Activated naive CD8-positive, alpha-beta T cell treated with anti-CD3 and anti-CD28 coated beads for 36 hours (primary cell): Measurements from ENCODE around the gene LRMDA. TPM values are rescaled to one million over a fixed set of nuclear protein-coding genes. Genes with fewer than 3 reads are reported as not detected.

Experiments
- DNase-seq: peaks from one replicate; pipeline ENCODE4 v3.0.0; 2021
- H3K27ac Mint-ChIP-seq: one replicate; pipeline ENCODE4 v1.8.0; 2022; ENCODE audit warnings: mild to moderate bottlenecking, moderate library complexity, mixed read lengths
- H3K27me3 Mint-ChIP-seq: one replicate; pipeline ENCODE4 v1.8.0; 2022; ENCODE audit warnings: mild to moderate bottlenecking, mixed read lengths
- H3K36me3 Mint-ChIP-seq: one replicate; pipeline ENCODE4 v1.8.0; 2021; ENCODE audit warnings: mild to moderate bottlenecking, mixed read lengths
- H3K4me1 Mint-ChIP-seq: one replicate; pipeline ENCODE4 v1.8.0; 2021; ENCODE audit warnings: mixed read lengths
- H3K4me3 Mint-ChIP-seq: one replicate; pipeline ENCODE4 v1.8.0; 2022; ENCODE audit warnings: mild to moderate bottlenecking, moderate library complexity, mixed read lengths
- H3K9me3 Mint-ChIP-seq: one replicate; pipeline ENCODE4 v1.8.0; 2022; ENCODE audit warnings: mixed read lengths
- total RNA-seq, 2 experiments: library from RNA; stranded (reverse); gene quantifications; one replicate each; pipeline ENCODE4 v1.2.3, GENCODE V29; 2021

LRMDA gene
- total RNA-seq, 2 experiments from 2014 or later: not detected

DNA sequence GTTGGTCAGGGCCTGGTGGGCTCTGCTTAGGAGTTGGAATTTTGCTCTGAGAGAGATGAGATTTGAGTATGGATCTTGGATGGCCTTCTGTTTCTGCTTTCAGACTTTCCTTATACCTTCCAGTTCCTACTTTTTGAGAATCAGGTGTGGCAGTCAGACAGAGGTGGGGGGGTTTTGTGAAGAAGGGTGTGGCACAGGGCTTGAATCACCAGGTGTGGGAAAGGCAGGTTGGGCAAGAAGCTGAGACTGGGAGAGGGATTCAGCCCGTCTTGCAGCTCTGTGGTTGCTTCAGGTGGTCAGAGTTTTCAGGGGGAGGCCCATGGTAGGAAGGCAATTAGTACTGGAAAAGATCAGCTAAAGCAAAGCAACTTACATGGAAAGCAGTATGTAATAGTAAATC is 340.2 kb downstream of the LRMDA start:
- H3K4me1 Mint-ChIP-seq: peaks cover 14% of the 10 kb centered on the region
- no peaks in the 10 kb centered on the region for H3K9me3 Mint-ChIP-seq
- no peaks in the 10 kb centered on the region for H3K36me3 Mint-ChIP-seq
- no peak for DNase-seq
- H3K4me3 Mint-ChIP-seq: no peak overlapping the region
- no peak overlapping the region for H3K27ac Mint-ChIP-seq
- no peaks in the 10 kb centered on the region for H3K27me3 Mint-ChIP-seq

- Mint-ChIP-seq H3K9me3 (no peaks in the 10 kb centered on the region), H3K27ac (no peak overlapping the region), H3K4me3 (peak overlapping the region; percentile 72), H3K27me3 (no peaks in the 10 kb centered on the region), H3K36me3 (no peaks in the 10 kb centered on the region), H3K4me1 (peaks cover 14% of the 10 kb centered on the region)
- DNase-seq: no peak
Measured at GRCh38 chr10:75772153-75772887, 340.9 kb downstream of the LRMDA start.

DNA sequence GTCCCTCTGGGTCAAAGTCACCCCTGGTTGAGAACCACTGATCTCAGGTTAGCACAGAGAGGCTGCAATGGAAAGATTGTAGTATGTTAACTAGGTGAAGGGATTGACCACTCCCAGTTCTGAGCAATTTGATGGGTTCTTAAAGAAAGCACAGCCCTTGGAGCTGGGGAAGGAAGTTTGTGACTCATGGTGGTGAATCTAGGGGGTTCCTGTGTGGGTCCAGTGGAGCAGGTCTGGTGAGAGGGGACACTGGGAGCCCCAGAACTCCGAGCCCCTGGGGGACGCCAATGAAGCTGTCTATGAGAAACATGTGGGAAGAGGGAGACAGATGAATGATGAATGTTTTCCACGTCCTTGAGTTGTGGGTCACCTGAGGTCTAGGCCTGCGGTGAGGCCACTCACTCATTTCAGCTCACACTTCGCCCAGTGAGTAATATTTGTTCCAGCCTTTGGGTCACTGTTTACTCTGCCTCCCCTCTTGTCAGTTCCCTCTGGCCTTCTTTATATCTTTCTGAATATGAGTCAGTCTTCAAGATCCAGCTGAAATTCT is 341.9 kb downstream of the LRMDA start:
- no peak overlapping the region for H3K27ac Mint-ChIP-seq

GRCh38 chr10:75773813-75774782 is 342.7 kb downstream of the LRMDA start:
- Mint-ChIP-seq H3K4me3 (no peak overlapping the region), H3K27ac (no peak overlapping the region), H3K9me3 (no peaks in the 10 kb centered on the region), H3K4me1 (peaks cover 14% of the 10 kb centered on the region), H3K27me3 (no peaks in the 10 kb centered on the region), H3K36me3 (no peaks in the 10 kb centered on the region)
- DNase-seq: no peak

More for the DNA sequence above, 341.9 kb downstream of the LRMDA start:
- no peak for DNase-seq
- peaks cover 14% of the 10 kb centered on the region for H3K4me1 Mint-ChIP-seq
- H3K36me3 Mint-ChIP-seq: no peaks in the 10 kb centered on the region
- H3K27me3 Mint-ChIP-seq: no peaks in the 10 kb centered on the region
- H3K9me3 Mint-ChIP-seq: no peaks in the 10 kb centered on the region
- no peak overlapping the region for H3K4me3 Mint-ChIP-seq

DNA sequence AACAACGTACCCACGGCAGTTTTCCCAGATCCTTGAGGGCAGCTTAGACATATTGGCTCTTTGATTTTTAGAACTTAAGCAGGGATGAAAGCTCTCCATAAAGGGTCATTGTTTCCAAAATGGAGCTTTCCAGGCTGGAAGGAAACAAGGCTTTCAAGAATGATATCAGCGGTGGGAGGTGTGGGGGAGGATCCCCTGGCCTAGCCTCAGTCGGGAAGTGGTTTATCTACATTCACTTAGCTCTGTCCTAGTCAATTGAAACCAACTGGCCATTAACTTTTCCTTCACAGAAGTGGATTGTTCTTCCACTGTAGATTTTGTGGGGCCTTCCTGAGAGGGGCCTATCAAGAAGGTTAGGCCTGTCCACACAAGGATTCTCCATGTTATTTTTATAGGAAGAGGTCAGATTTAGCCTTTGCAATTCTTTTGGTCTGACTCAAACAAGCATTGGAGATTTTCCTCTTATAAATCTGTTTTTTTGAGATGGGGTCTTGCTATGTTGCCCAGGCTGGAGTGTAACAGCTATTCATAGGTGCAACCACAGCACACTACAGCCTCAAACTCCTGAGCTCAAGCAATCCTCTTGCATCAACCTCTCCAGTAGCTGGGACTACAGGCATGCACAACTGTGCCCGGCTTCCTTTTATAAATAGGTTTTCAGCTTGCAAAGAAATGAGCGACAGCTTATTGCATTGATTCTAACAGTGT is 343.5 kb downstream of the LRMDA start:
- no peak for DNase-seq
- Mint-ChIP-seq H3K9me3 (no peaks in the 10 kb centered on the region), H3K36me3 (no peaks in the 10 kb centered on the region), H3K4me1 (peaks cover 14% of the 10 kb centered on the region), H3K27ac (no peak overlapping the region), H3K4me3 (no peak overlapping the region), H3K27me3 (no peaks in the 10 kb centered on the region)

DNA sequence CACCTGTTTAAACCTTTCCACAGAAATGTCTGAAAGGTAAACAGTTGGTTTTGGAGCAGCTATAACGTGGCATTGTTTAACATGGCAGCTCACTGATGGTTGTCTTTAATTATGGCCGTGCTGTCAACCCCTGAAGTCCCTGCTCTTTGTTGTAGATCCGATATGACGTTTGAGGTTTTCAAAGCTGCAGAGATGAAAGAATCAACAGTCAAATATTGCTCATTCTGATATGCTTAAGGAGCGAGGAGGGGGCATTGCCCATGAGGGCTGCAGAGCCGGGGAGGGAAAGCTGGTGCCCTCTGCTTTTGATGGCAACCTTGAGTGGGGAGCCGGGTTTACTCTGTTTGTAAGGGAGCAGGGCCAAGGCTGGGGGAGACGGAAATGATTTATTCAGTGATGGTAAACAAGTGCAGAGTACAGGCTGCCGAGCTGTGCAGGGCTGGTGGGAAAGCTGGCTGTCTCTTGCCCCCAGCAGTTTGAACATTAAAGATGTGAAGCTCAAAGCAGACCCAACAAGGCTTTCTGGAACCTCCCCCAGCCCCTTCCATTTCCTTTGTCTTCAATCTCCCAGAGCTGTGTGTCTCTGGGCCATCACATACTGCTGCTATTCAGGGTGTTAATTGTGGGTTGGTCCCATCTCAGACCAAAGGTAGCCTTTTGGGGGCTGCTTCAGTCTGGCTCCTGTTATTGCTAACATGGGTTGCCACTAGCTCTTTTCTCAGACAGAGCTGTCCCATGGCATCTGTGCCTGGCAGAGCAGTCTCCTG is 345.5 kb downstream of the LRMDA start:
- Mint-ChIP-seq H3K36me3 (no peaks in the 10 kb centered on the region), H3K4me1 (peaks cover 9% of the 10 kb centered on the region), H3K4me3 (no peak overlapping the region), H3K27me3 (no peaks in the 10 kb centered on the region), H3K9me3 (no peaks in the 10 kb centered on the region), H3K27ac (no peak overlapping the region)
- DNase-seq: no peak

GRCh38 chr10:75778665-75779064 is 347.2 kb downstream of the LRMDA start:
- peaks cover 6% of the 10 kb centered on the region for H3K27me3 Mint-ChIP-seq
- no peak overlapping the region for H3K27ac Mint-ChIP-seq
- DNase-seq: no peak
- H3K9me3 Mint-ChIP-seq: no peaks in the 10 kb centered on the region
- no peak overlapping the region for H3K4me3 Mint-ChIP-seq
- peaks cover under 1% of the 10 kb centered on the region for H3K4me1 Mint-ChIP-seq
- H3K36me3 Mint-ChIP-seq: no peaks in the 10 kb centered on the region

DNA sequence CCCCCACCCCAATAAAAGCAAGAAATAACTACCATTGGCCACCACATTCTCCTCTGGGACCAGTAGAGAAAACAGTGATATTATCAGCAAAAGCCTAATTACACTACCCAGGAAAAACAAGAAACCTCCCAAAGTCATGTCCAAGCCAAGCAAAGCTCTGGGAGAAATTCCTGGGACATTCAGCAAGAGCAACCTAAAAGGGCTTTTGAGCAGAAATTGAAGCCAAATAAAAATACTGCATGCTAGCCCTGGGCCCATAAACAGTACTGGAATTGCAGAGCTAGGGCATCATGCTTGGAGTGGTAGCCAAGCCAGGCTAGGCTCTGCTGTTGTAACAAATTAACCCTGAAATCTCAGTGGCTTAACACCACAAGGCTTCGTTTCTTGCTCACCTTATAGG is 347.9 kb downstream of the LRMDA start:
- DNase-seq: no peak
- H3K36me3 Mint-ChIP-seq: no peaks in the 10 kb centered on the region
- no peak overlapping the region for H3K4me3 Mint-ChIP-seq
- no peaks in the 10 kb centered on the region for H3K9me3 Mint-ChIP-seq
- no peaks in the 10 kb centered on the region for H3K4me1 Mint-ChIP-seq
- H3K27ac Mint-ChIP-seq: no peak overlapping the region
- H3K27me3 Mint-ChIP-seq: peaks cover 6% of the 10 kb centered on the region

DNA sequence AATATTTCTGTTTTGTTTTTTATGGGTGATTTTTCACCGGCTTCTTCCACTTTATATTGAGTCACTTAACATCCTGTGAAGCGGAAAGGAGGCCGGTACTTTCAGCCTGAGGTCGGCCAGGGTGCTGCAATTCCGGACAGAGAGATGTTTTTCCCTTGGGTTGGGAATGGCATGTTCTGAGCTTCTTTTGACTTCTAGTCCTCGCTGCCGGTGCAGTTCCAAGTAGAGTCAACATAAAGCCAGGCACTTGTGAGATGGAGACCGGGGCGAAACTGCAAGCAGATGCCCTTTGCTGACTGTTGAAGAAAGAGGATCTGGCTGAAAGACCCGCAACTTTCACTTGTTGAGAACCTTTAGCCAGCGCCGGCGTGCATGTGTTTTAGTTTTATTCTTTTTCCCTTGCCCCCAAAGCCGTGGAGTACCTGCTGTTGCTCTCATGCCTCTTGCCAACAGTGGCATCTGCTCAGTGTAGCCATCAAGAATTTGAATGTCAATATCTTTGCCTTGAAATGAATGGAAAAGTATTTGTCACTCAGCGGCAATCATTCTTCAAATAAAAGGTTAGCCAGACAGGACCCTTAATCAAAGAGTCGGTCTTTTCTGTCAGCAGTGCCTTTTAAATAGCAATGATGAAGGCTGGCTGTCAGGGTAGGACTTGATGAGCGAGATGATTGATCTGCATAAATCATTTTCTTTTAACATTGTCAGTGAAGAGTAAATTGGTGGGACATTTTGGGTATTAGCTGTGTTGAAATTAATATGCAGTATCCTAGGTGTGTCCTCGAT is 351.2 kb downstream of the LRMDA start:
- Mint-ChIP-seq H3K9me3 (no peaks in the 10 kb centered on the region), H3K4me1 (no peaks in the 10 kb centered on the region), H3K36me3 (no peaks in the 10 kb centered on the region), H3K27me3 (peaks cover 9% of the 10 kb centered on the region), H3K4me3 (no peak overlapping the region), H3K27ac (no peak overlapping the region)
- DNase-seq: no peak

DNA sequence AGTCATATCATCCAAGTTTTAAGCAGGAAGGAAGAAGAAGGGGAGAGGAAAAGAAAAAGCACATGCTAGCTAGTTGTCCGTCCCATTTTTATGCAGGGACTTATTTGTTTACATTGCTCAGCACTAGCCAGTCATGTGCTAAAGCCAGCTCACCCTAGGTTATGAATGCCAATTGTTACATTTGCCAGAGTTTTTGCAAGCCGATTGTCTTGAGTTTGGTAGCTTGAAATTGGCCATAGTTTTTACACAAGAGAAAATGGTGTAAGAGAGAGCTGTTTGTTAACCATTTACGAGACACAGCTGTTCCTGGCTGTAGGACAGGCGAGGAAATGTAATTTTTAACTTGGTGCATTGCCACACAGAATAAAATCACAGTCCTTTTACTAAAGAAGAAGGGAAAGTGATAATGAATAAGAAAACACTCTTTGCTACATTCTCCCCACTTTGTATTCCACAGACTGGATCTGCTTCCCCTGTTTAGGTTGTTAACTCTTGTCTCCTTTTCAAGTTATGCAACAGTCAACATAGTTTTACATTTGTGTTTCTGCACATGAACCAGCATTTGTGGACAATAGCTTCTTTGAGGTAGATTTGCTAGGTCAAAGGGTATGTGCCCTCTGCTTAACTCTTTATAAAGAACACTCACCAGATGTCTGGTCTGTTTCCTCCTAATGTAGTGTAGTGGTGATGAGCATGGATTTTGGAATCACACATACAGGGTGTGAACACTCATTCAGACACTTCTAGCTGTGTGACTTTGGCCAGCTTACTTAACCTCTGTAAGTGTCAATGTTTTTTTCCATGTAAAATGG is 357.2 kb downstream of the LRMDA start:
- no peaks in the 10 kb centered on the region for H3K4me1 Mint-ChIP-seq

GRCh38 chr10:75793848-75794247 is 362.4 kb downstream of the LRMDA start:
- DNase-seq: no peak
- Mint-ChIP-seq H3K4me1 (no peaks in the 10 kb centered on the region), H3K36me3 (no peaks in the 10 kb centered on the region), H3K27ac (no peak overlapping the region), H3K27me3 (no peaks in the 10 kb centered on the region), H3K9me3 (peaks cover 6% of the 10 kb centered on the region), H3K4me3 (no peak overlapping the region)

More for the DNA sequence above, 357.2 kb downstream of the LRMDA start:
- peaks cover 4% of the 10 kb centered on the region for H3K27me3 Mint-ChIP-seq
- H3K36me3 Mint-ChIP-seq: no peaks in the 10 kb centered on the region
- no peaks in the 10 kb centered on the region for H3K9me3 Mint-ChIP-seq
- H3K27ac Mint-ChIP-seq: no peak overlapping the region
- no peak for DNase-seq
- H3K4me3 Mint-ChIP-seq: no peak overlapping the region

- Mint-ChIP-seq H3K36me3 (no peaks in the 10 kb centered on the region), H3K4me3 (no peak overlapping the region), H3K27me3 (peaks cover 13% of the 10 kb centered on the region), H3K27ac (no peak overlapping the region), H3K9me3 (peaks cover 6% of the 10 kb centered on the region), H3K4me1 (no peaks in the 10 kb centered on the region)
- no peak for DNase-seq
Measured at GRCh38 chr10:75801121-75801520, 369.7 kb downstream of the LRMDA start.

- DNase-seq: no peak
- H3K9me3 Mint-ChIP-seq: peaks cover 6% of the 10 kb centered on the region
- H3K4me1 Mint-ChIP-seq: no peaks in the 10 kb centered on the region
- peaks cover 13% of the 10 kb centered on the region for H3K27me3 Mint-ChIP-seq
- no peak overlapping the region for H3K27ac Mint-ChIP-seq
- H3K36me3 Mint-ChIP-seq: no peaks in the 10 kb centered on the region
- no peak overlapping the region for H3K4me3 Mint-ChIP-seq
Measured at GRCh38 chr10:75801661-75802060, 370.2 kb downstream of the LRMDA start.
